ENCODE data around the gene SLF2.

The SLF2 gene

GRCh38 chr10:100901051-100901450, 11.7 kb upstream of the SLF2 start:
- no peak for DNase-seq (ENCODE audit: low read depth)

- DNase-seq (ENCODE audit: low read depth), result no peak
Measured at GRCh38 chr10:100902622-100903021, 10.1 kb upstream of the SLF2 start.

GRCh38 chr10:100904917-100905316, 7.8 kb upstream of the SLF2 start:
- DNase-seq (ENCODE audit: low read depth), result no peak

GRCh38 chr10:100907175-100907574, 5.6 kb upstream of the SLF2 start:
- no peak for DNase-seq (ENCODE audit: low read depth)

- DNase-seq (ENCODE audit: low read depth), result no peak
Measured at GRCh38 chr10:100907773-100908363, 4.9 kb upstream of the SLF2 start.

GRCh38 chr10:100908378-100908777, 4.4 kb upstream of the SLF2 start:
- no peak for DNase-seq (ENCODE audit: low read depth)

- DNase-seq (ENCODE audit: low read depth), result no peak
Measured at GRCh38 chr10:100909501-100910263, 3.1 kb upstream of the SLF2 start.

- no peak for DNase-seq (ENCODE audit: low read depth)
Measured at GRCh38 chr10:100911472-100911871, 1.3 kb upstream of the SLF2 start.

- DNase-seq (ENCODE audit: low read depth), result no peak
Measured at GRCh38 chr10:100912013-100912604, 654 bp upstream of the SLF2 start.

GRCh38 chr10:100913470-100913865, 705 bp downstream of the SLF2 start:
- DNase-seq (ENCODE audit: low read depth), result no peak

- DNase-seq (ENCODE audit: low read depth), result no peak
Measured at GRCh38 chr10:100917071-100917470, 4.3 kb downstream of the SLF2 start.

GRCh38 chr10:100923580-100923979, 10.8 kb downstream of the SLF2 start:
- no peak for DNase-seq (ENCODE audit: low read depth)

- DNase-seq (ENCODE audit: low read depth), result no peak
Measured at GRCh38 chr10:100927266-100927665, 14.5 kb downstream of the SLF2 start.

- no peak for DNase-seq (ENCODE audit: low read depth)
Measured at GRCh38 chr10:100928039-100928438, 15.3 kb downstream of the SLF2 start.

- no peak for DNase-seq (ENCODE audit: low read depth)
Measured at GRCh38 chr10:100930368-100930767, 17.6 kb downstream of the SLF2 start.

- DNase-seq (ENCODE audit: low read depth), result no peak
Measured at GRCh38 chr10:100934084-100934659, 21.4 kb downstream of the SLF2 start.

- DNase-seq (ENCODE audit: low read depth), result no peak
Measured at GRCh38 chr10:100939763-100940344, 27.1 kb downstream of the SLF2 start.

- DNase-seq (ENCODE audit: low read depth), result no peak
Measured at GRCh38 chr10:100942229-100942628, 29.5 kb downstream of the SLF2 start.

GRCh38 chr10:100943508-100943907, 30.7 kb downstream of the SLF2 start:
- no peak for DNase-seq (ENCODE audit: low read depth)

- no peak for DNase-seq (ENCODE audit: low read depth)
Measured at GRCh38 chr10:100945754-100946153, 33.0 kb downstream of the SLF2 start.

- no peak for DNase-seq (ENCODE audit: low read depth)
Measured at GRCh38 chr10:100948916-100949315, 36.2 kb downstream of the SLF2 start.

GRCh38 chr10:100960251-100960650, 47.5 kb downstream of the SLF2 start:
- DNase-seq (ENCODE audit: low read depth), result no peak
